Neural cell (in vitro differentiated cells): Measurements from ENCODE around the gene PADI6.

Experiments used
- EP300 ChIP-seq: fragments of 450-650 bp; conservative IDR thresholded peaks from 2 replicates; pipeline ENCODE4 v1.6.1; 2014; ENCODE audit warnings: antibody characterized with exemption, mild to moderate bottlenecking, moderate library complexity; ENCODE audit not compliant: poor library complexity, severe bottlenecking
- EZH2 ChIP-seq: fragments of 200-600, 300-800 bp; shearing (Covaris generic), sonication (generic); IDR thresholded peaks from 2 replicates; pipeline ENCODE4 v1.6.1; 2014; ENCODE audit warnings: antibody characterized with exemption, low read length, borderline replicate concordance, mild to moderate bottlenecking; ENCODE audit not compliant: insufficient read depth, poor library complexity, severe bottlenecking
- MXI1 ChIP-seq: fragments of 450-650 bp; conservative IDR thresholded peaks from 2 replicates; pipeline ENCODE4 v1.6.1; 2014; ENCODE audit warnings: antibody characterized with exemption, mild to moderate bottlenecking; ENCODE audit not compliant: poor library complexity, severe bottlenecking
- POLR2AphosphoS5 ChIP-seq: IDR thresholded peaks from 2 replicates; pipeline ENCODE4 v1.6.1; 2012
- RAD21 ChIP-seq: fragments of 450-650 bp; conservative IDR thresholded peaks from 2 replicates; pipeline ENCODE4 v1.6.1; 2014; ENCODE audit warnings: antibody characterized with exemption, mild to moderate bottlenecking, moderate library complexity
- SMC3 ChIP-seq: fragments of 450-650 bp; conservative IDR thresholded peaks from 2 replicates; pipeline ENCODE4 v1.6.1; 2014; ENCODE audit warnings: antibody characterized with exemption, mild to moderate bottlenecking, moderate library complexity; ENCODE audit not compliant: poor library complexity
- TAF1 ChIP-seq: IDR thresholded peaks from 2 replicates; pipeline ENCODE4 v1.6.1; 2012; ENCODE audit warnings: low read depth
- TF ChIP-seq, protein P1 (sequence below): fragments of 450-650 bp; IDR thresholded peaks from 2 replicates; pipeline ENCODE4 v1.5.1; 2014; ENCODE audit warnings: antibody characterized with exemption, mild to moderate bottlenecking, moderate library complexity; ENCODE audit not compliant: poor library complexity, severe bottlenecking
- TF ChIP-seq, protein P2 (sequence below): IDR thresholded peaks from 2 replicates; pipeline ENCODE4 v1.6.1; 2012; ENCODE audit warnings: borderline replicate concordance

GRCh38 chr1:17442841-17443240, 70.8 kb downstream of the PADI6 start:
- TF ChIP-seq RAD21 (no peak), EP300 (no peak), POLR2AphosphoS5 (no peak), EZH2 (no peak), TAF1 (no peak), SMC3 (no peak), MXI1 (no peak)
- TF ChIP-seq, protein P1, sequence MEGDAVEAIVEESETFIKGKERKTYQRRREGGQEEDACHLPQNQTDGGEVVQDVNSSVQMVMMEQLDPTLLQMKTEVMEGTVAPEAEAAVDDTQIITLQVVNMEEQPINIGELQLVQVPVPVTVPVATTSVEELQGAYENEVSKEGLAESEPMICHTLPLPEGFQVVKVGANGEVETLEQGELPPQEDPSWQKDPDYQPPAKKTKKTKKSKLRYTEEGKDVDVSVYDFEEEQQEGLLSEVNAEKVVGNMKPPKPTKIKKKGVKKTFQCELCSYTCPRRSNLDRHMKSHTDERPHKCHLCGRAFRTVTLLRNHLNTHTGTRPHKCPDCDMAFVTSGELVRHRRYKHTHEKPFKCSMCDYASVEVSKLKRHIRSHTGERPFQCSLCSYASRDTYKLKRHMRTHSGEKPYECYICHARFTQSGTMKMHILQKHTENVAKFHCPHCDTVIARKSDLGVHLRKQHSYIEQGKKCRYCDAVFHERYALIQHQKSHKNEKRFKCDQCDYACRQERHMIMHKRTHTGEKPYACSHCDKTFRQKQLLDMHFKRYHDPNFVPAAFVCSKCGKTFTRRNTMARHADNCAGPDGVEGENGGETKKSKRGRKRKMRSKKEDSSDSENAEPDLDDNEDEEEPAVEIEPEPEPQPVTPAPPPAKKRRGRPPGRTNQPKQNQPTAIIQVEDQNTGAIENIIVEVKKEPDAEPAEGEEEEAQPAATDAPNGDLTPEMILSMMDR = no peak
- TF ChIP-seq, protein P2, sequence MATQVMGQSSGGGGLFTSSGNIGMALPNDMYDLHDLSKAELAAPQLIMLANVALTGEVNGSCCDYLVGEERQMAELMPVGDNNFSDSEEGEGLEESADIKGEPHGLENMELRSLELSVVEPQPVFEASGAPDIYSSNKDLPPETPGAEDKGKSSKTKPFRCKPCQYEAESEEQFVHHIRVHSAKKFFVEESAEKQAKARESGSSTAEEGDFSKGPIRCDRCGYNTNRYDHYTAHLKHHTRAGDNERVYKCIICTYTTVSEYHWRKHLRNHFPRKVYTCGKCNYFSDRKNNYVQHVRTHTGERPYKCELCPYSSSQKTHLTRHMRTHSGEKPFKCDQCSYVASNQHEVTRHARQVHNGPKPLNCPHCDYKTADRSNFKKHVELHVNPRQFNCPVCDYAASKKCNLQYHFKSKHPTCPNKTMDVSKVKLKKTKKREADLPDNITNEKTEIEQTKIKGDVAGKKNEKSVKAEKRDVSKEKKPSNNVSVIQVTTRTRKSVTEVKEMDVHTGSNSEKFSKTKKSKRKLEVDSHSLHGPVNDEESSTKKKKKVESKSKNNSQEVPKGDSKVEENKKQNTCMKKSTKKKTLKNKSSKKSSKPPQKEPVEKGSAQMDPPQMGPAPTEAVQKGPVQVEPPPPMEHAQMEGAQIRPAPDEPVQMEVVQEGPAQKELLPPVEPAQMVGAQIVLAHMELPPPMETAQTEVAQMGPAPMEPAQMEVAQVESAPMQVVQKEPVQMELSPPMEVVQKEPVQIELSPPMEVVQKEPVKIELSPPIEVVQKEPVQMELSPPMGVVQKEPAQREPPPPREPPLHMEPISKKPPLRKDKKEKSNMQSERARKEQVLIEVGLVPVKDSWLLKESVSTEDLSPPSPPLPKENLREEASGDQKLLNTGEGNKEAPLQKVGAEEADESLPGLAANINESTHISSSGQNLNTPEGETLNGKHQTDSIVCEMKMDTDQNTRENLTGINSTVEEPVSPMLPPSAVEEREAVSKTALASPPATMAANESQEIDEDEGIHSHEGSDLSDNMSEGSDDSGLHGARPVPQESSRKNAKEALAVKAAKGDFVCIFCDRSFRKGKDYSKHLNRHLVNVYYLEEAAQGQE = no peak
